ENCODE results near the gene DCAF17.

GRCh38 chr2:171407030-171407675, 26.9 kb upstream of the DCAF17 start:
- TF ChIP-seq, protein P1, sequence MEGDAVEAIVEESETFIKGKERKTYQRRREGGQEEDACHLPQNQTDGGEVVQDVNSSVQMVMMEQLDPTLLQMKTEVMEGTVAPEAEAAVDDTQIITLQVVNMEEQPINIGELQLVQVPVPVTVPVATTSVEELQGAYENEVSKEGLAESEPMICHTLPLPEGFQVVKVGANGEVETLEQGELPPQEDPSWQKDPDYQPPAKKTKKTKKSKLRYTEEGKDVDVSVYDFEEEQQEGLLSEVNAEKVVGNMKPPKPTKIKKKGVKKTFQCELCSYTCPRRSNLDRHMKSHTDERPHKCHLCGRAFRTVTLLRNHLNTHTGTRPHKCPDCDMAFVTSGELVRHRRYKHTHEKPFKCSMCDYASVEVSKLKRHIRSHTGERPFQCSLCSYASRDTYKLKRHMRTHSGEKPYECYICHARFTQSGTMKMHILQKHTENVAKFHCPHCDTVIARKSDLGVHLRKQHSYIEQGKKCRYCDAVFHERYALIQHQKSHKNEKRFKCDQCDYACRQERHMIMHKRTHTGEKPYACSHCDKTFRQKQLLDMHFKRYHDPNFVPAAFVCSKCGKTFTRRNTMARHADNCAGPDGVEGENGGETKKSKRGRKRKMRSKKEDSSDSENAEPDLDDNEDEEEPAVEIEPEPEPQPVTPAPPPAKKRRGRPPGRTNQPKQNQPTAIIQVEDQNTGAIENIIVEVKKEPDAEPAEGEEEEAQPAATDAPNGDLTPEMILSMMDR (IDR thresholded peaks at IDR 0.05): no peak
- no peak for TF ChIP-seq POLR2A (IDR thresholded peaks at IDR 0.05)
